ENCODE data around the gene NPHP4. TPM values are rescaled to one million over a fixed set of nuclear protein-coding genes. Genes with fewer than 3 reads are reported as not detected.
"Not testable (repeated sequence)": the region's sequence is repeated elsewhere in the genome, so short reads cannot be mapped to it uniquely, and the experiment has no call there.

NPHP4 gene
- polyA plus RNA-seq, 1 donor (not counting 4 experiments of a cell fraction or from before 2014, with no cell fraction given), result 3.7 TPM

DNA sequence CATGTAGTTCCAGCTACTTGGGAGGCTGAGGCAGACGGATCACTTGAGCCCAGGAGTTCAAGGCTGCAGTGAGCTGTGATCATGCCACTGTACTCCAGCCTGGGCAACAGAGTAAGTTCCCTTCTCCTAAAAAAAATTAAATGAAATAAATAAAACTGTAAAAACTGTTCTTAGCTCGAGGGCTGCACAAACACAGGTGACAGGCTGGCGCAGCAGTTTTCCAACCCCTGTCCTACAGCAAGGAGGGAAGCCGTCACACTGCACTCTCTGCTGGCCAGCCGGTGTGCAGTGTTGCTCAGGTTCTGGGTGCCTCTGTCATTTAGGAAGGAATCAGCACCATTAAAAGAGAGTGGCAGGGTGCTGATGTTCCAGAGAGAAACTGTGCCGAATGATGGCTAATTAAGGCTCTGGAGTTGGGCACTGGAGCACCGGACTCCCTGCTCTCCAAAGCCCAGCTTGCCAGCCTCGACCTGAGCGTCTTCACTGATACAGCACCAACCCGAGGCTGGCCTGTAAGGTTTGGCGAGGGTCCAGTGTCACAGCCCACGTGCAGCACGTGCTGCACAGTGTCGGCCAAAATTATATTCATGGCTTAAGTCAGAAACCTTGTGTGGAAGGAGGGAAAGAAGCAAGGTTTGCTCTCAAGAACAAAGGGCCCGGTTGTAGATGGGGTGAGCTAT is 27.1 kb upstream of the NPHP4 start:
- Histone ChIP-seq H4K20me1 (ENCODE audit: control insufficient read depth, extremely low read depth, insufficient read depth, low read length) (no peaks in the 10 kb centered on the region), H3K36me3 (ENCODE audit: control insufficient read depth in 2 of 2, extremely low read depth in 1 of 2, insufficient read depth in 2 of 2, low read length in 2 of 2) (no peaks in the 10 kb centered on the region), H2AFZ (ENCODE audit: control insufficient read depth, low read length) (no peak overlapping the region), H3K4me2 (ENCODE audit: control insufficient read depth, extremely low read depth, insufficient read depth, low read depth, low read length) (no peak overlapping the region), H3K4me1 (ENCODE audit: control insufficient read depth, extremely low read depth, insufficient read depth, low read length) (peaks cover 8% of the 10 kb centered on the region), H3K9me1 (ENCODE audit: control insufficient read depth, extremely low read depth, insufficient read depth, low read length) (no peaks in the 10 kb centered on the region), H3K27me3 (ENCODE audit: control insufficient read depth, extremely low read depth, insufficient read depth, low read length) (peaks cover 6% of the 10 kb centered on the region), H3K9ac (ENCODE audit: control insufficient read depth, extremely low read depth, insufficient read depth, low read length) (no peak overlapping the region), H3K79me2 (ENCODE audit: control insufficient read depth, insufficient read depth, low read length) (no peaks in the 10 kb centered on the region), H3K27ac (ENCODE audit: control insufficient read depth, insufficient read depth, low read length) (no peak overlapping the region), H3K4me3 (ENCODE audit: control insufficient read depth in 2 of 3, extremely low read depth in 1 of 3, insufficient read depth in 2 of 3, low read depth in 1 of 3, low read length in 3 of 3) (no peak overlapping the region), H3K9me3 (ENCODE audit: control insufficient read depth, low read depth, low read length) (no peaks in the 10 kb centered on the region)
- no peak for FAIRE-seq
- TF ChIP-seq CTCF (optimal IDR thresholded peaks at IDR 0.05 in 1 of 3, IDR thresholded peaks at IDR 0.05 in 1 of 3, conservative IDR thresholded peaks at IDR 0.05 in 1 of 3; ENCODE audit: extremely low read depth in 1 of 3, insufficient read depth in 2 of 3, low read length in 3 of 3), result no peak
- no peak for TF ChIP-seq EZH2 (IDR thresholded peaks at IDR 0.05; ENCODE audit: low read length)
- dilution Hi-C loops (cut with MboI; ENCODE audit: extremely low pct_ligation_motif_present, low sequenced_read_pairs), result no loop called here
- no peak for DNase-seq (ENCODE audit: low read depth, low spot score)

GRCh38 chr1:6017654-6018053 is 25.4 kb upstream of the NPHP4 start:
- H4K20me1 ChIP-seq (ENCODE audit: control insufficient read depth, extremely low read depth, insufficient read depth, low read length); H3K4me3 ChIP-seq (ENCODE audit: control insufficient read depth in 2 of 3, extremely low read depth in 1 of 3, insufficient read depth in 2 of 3, low read depth in 1 of 3, low read length in 3 of 3); H3K9ac ChIP-seq (ENCODE audit: control insufficient read depth, extremely low read depth, insufficient read depth, low read length); H3K4me2 ChIP-seq (ENCODE audit: control insufficient read depth, extremely low read depth, insufficient read depth, low read depth, low read length); H3K27ac ChIP-seq (ENCODE audit: control insufficient read depth, insufficient read depth, low read length); H3K9me3 ChIP-seq (ENCODE audit: control insufficient read depth, low read depth, low read length); H3K9me1 ChIP-seq (ENCODE audit: control insufficient read depth, extremely low read depth, insufficient read depth, low read length); DNase-seq (ENCODE audit: low read depth, low spot score); dilution Hi-C loops (cut with MboI; ENCODE audit: extremely low pct_ligation_motif_present, low sequenced_read_pairs); H3K36me3 ChIP-seq (ENCODE audit: control insufficient read depth in 2 of 2, extremely low read depth in 1 of 2, insufficient read depth in 2 of 2, low read length in 2 of 2); H3K79me2 ChIP-seq (ENCODE audit: control insufficient read depth, insufficient read depth, low read length); H3K4me1 ChIP-seq (ENCODE audit: control insufficient read depth, extremely low read depth, insufficient read depth, low read length); H2AFZ ChIP-seq (ENCODE audit: control insufficient read depth, low read length); FAIRE-seq; H3K27me3 ChIP-seq (ENCODE audit: control insufficient read depth, extremely low read depth, insufficient read depth, low read length): not testable (repeated sequence)
